Measurements from ENCODE around the gene CPEB4.

CPEB4 gene

DNA sequence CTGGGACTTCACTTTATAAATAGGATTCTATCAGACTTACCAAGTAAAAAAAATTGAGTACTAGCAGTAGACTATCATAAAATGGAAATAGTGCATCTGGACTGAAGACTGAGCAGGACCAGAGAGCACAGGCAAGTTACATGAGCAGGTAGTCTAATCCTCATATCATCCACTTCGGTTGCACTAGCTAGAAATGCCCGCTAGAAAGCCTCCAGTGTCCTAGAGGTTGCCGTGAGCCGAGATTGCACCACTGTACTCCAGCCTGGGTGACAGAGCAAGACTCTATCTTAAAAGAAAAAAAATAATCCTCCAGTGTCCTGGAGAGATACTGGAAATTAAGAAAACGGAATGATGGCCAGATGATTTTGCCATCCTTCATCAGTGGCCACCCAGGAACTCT lies 120.8 kb downstream of the CPEB4 start:
- DNase-seq (ENCODE audit: extremely low read depth, low read depth), result no peak
- TF ChIP-seq, protein P1, sequence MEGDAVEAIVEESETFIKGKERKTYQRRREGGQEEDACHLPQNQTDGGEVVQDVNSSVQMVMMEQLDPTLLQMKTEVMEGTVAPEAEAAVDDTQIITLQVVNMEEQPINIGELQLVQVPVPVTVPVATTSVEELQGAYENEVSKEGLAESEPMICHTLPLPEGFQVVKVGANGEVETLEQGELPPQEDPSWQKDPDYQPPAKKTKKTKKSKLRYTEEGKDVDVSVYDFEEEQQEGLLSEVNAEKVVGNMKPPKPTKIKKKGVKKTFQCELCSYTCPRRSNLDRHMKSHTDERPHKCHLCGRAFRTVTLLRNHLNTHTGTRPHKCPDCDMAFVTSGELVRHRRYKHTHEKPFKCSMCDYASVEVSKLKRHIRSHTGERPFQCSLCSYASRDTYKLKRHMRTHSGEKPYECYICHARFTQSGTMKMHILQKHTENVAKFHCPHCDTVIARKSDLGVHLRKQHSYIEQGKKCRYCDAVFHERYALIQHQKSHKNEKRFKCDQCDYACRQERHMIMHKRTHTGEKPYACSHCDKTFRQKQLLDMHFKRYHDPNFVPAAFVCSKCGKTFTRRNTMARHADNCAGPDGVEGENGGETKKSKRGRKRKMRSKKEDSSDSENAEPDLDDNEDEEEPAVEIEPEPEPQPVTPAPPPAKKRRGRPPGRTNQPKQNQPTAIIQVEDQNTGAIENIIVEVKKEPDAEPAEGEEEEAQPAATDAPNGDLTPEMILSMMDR (IDR thresholded peaks at IDR 0.05; ENCODE audit: low read depth, low read length, missing control alignments), result no peak
- no peak overlapping the region for H3K4me3 ChIP-seq (replicated peaks; ENCODE audit: low read depth, low read length)

DNA sequence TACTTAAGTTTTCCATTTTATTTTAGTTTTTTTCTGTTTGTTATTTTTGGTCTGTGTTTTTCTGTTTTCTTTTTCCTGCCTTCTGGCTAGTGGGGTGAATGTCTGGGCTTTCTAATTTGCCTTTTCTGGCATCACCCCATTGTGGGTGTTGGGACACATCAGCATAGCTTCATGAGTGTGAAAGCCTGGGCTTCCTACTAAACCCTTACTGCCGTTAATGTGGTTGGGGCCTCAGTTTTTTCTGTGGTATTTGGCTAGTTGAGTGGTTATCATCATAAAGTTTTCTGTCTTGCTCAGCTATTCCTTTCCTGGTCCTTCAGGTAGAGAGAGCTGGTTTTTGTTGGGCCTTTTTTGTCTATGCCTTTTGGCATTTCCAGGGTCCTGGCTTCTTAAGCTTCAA lies 122.2 kb downstream of the CPEB4 start:
- TF ChIP-seq, protein P1 (IDR thresholded peaks at IDR 0.05; ENCODE audit: low read depth, low read length, missing control alignments), result no peak
- no peak for DNase-seq (ENCODE audit: extremely low read depth, low read depth)
- no peak overlapping the region for H3K4me3 ChIP-seq (replicated peaks; ENCODE audit: low read depth, low read length)

DNA sequence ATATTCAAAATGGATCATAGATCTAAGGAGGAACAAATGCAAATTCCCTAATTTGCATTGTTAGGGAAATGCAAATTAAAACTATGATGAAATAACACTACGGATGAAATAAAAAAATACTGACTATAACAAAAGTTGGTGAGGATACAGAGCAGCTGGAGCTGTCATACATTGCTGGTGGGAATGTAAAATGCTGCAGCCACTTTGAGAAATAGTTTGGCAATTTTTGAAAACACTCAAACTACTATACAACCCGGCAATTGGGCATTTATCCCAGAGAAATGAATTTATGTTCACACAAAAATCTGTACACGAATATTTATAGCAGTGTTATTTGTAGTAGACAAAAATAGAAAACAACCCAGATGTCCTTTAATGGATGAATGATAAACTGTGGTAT lies 123.3 kb downstream of the CPEB4 start:
- TF ChIP-seq, protein P1 (IDR thresholded peaks at IDR 0.05; ENCODE audit: low read depth, low read length, missing control alignments), result no peak
- DNase-seq (ENCODE audit: extremely low read depth, low read depth), result no peak
- H3K4me3 ChIP-seq (replicated peaks; ENCODE audit: low read depth, low read length), result no peak overlapping the region
